GM10248 (cell line): ENCODE data around the gene MAMLD1.

Experiments
- CTCF ChIA-PET: fragments of 300-600 bp; sonication (Branson Sonifier 250); formaldehyde crosslinking; extraction: SDS; loops from one replicate; lab custom pipeline; 2021; ENCODE audit warnings: antibody characterized with exemption; lab: Yijun Ruan, JAX
- POLR2A ChIA-PET: fragments of 350-650 bp; sonication (Branson Sonifier 250); formaldehyde crosslinking; extraction: SDS; loops from one replicate; lab custom pipeline; 2020; ENCODE audit warnings: antibody characterized with exemption; lab: Yijun Ruan, JAX
- DNase-seq: peaks from one replicate; pipeline ENCODE4 v3.0.0; 2012; ENCODE audit errors: extremely low spot score
- TF ChIP-seq, protein P1 (sequence below): IDR thresholded peaks from 2 replicates; pipeline ENCODE4 v1.5.1; 2012; ENCODE audit warnings: mild to moderate bottlenecking, low read depth; ENCODE audit errors: extremely low read depth, missing control alignments, control extremely low read depth

Gene MAMLD1

GRCh38 chrX:150548251-150548650 is 185.1 kb downstream of the MAMLD1 start:
- TF ChIP-seq, protein P1, sequence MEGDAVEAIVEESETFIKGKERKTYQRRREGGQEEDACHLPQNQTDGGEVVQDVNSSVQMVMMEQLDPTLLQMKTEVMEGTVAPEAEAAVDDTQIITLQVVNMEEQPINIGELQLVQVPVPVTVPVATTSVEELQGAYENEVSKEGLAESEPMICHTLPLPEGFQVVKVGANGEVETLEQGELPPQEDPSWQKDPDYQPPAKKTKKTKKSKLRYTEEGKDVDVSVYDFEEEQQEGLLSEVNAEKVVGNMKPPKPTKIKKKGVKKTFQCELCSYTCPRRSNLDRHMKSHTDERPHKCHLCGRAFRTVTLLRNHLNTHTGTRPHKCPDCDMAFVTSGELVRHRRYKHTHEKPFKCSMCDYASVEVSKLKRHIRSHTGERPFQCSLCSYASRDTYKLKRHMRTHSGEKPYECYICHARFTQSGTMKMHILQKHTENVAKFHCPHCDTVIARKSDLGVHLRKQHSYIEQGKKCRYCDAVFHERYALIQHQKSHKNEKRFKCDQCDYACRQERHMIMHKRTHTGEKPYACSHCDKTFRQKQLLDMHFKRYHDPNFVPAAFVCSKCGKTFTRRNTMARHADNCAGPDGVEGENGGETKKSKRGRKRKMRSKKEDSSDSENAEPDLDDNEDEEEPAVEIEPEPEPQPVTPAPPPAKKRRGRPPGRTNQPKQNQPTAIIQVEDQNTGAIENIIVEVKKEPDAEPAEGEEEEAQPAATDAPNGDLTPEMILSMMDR: no peak
- POLR2A ChIA-PET: no interaction called here
- CTCF ChIA-PET: interaction anchor here (1.0 kb wide), 1 partner anchor 335 kb away, joined by 3 read pairs; no protein-coding TSS in a partner anchor
- DNase-seq: no peak

DNA sequence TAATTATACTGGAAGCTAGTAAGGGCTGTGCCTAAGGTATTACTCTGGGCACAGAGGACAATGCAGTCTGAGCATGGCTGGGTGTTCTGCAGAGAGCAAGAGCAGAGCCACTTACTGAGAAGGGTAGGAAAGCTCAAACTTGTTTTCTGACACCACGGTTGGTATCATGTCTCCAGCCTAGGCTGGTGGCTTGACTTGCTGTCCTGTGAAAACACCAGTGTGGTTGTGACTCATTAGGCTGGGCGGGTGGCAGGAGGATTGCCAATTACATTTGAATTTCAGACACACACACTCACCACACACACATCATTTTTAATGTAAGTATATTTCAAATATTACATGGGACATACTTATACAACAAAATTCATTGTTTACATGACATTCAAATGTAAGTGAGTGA is 185.6 kb downstream of the MAMLD1 start:
- DNase-seq: no peak
- TF ChIP-seq, protein P1: no peak
- ChIA-PET POLR2A (no interaction called here), CTCF (interaction anchor here (1.0 kb wide), 1 partner anchor 336 kb away, joined by 3 read pairs; no protein-coding TSS in a partner anchor)

DNA sequence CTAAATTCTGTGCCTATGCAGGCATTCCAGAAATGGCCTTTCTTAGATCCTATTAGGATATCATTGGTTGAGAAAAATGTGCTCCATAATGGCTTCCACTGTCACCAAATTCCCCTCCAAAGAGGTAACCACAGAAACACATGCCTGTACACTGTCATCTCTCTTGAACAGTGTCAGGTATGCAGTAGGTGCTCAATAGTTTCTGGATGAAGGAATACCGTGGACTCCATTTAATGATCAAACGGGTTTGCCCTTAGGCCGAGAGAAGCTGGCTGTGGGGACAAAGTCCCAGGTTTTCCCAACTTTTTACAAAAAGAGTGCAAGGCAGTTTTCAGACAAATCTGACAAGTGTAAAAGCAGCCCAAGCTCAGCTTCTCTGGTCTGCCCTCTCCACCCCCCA is 188.8 kb downstream of the MAMLD1 start:
- TF ChIP-seq, protein P1: no peak
- DNase-seq: no peak
- ChIA-PET POLR2A (no interaction called here), CTCF (no interaction called here)

DNA sequence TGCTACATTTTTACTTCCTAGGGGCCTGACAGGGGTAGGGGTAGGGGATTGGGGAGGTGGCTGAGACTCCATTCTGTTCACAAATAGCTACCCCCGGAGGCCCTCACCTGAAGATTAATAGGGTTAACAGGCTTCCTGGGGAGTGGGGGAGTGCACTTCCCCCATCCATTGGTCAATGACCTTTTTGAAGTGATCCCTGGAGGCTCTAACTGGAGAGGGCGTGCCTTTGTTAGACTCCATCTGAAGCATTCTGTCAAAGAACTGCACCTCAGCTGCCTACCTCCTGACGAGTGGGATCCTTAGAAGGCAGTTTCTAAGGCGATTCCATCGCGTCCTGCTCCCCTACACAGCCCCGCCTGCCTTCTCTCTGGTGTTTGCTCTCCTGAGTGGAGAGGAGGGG is 195.3 kb downstream of the MAMLD1 start:
- CTCF ChIA-PET: no interaction called here
- DNase-seq: no peak
- TF ChIP-seq, protein P1: no peak

More for the DNA sequence above, 195.3 kb downstream of the MAMLD1 start:
- POLR2A ChIA-PET: no interaction called here
